GM10847 (cell line): ENCODE data around the gene FKBP15.

Source experiments
- POLR2A ChIP-seq: IDR thresholded peaks from 2 replicates; pipeline ENCODE4 v1.6.1; 2011; ENCODE audit not compliant: insufficient read length; ENCODE audit errors: extremely low read depth

FKBP15 gene, protein sequence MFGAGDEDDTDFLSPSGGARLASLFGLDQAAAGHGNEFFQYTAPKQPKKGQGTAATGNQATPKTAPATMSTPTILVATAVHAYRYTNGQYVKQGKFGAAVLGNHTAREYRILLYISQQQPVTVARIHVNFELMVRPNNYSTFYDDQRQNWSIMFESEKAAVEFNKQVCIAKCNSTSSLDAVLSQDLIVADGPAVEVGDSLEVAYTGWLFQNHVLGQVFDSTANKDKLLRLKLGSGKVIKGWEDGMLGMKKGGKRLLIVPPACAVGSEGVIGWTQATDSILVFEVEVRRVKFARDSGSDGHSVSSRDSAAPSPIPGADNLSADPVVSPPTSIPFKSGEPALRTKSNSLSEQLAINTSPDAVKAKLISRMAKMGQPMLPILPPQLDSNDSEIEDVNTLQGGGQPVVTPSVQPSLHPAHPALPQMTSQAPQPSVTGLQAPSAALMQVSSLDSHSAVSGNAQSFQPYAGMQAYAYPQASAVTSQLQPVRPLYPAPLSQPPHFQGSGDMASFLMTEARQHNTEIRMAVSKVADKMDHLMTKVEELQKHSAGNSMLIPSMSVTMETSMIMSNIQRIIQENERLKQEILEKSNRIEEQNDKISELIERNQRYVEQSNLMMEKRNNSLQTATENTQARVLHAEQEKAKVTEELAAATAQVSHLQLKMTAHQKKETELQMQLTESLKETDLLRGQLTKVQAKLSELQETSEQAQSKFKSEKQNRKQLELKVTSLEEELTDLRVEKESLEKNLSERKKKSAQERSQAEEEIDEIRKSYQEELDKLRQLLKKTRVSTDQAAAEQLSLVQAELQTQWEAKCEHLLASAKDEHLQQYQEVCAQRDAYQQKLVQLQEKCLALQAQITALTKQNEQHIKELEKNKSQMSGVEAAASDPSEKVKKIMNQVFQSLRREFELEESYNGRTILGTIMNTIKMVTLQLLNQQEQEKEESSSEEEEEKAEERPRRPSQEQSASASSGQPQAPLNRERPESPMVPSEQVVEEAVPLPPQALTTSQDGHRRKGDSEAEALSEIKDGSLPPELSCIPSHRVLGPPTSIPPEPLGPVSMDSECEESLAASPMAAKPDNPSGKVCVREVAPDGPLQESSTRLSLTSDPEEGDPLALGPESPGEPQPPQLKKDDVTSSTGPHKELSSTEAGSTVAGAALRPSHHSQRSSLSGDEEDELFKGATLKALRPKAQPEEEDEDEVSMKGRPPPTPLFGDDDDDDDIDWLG

GRCh38 chr9:113221003-113221799 lies at the start of gene FKBP15, which contains the start of gene SLC31A1:
Gene FKBP15, minus strand, starts transcription at chr9:113221277. Its CDS starts 34 bp downstream, at chr9:113221243.
Gene SLC31A1, plus strand, starts transcription at chr9:113221544. Its CDS starts 34,605 bp downstream, at chr9:113256149.
- TF ChIP-seq POLR2A: peak; percentile 42

GRCh38 chr9:113269871-113270270 lies 48.8 kb upstream of the FKBP15 start:
- no peak for TF ChIP-seq POLR2A

DNA sequence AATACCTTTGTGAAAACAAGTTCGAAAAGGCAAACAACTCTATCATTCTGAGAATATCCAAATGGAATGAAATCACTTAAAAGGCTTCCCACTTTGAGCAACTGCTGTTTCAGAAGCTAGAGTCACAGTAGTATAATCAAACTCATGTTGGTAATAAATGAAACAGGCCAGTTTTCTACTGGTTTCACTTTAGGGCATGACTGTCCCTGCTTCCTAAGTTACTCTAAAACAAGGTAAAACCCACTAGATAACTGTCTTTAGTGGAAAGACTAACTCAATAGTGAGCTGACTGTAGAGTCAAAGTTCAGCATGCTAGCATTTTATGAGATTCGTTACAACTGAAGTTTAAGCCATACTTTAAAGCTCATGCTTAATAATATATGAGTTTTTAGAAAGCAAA lies 48.3 kb upstream of the FKBP15 start:
- TF ChIP-seq POLR2A: no peak

DNA sequence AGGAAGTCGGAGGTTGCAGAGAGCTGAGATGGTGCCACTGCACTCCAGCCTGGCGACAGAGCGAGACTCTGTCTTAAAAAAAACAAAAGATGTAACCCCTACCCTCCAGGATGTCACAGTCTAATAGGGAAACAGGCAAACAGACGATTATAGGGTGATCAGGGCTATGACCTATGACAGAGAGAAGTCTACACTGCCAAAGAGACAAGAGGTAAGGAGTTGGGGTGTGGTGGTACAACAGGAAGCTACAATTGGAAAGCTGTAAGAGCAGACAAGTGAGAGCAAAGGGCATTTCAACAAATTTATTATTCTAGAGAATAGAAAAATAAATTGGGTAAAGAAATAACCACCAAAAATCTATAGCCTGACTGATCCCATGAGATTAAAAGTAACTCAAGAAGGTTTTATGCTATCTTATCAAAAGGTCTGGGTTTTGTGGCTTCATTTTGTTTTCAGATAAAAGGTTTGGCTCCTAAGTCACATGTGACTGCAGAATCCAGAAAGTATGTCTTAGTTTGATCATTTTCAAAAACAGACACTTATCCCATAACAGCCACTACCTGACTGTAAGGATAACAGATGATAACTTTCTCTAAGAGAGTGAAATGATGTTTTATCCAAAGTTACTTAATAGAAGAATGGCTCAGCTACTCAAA lies 47.0 kb upstream of the FKBP15 start:
- TF ChIP-seq POLR2A: no peak

- TF ChIP-seq POLR2A: no peak
Observed at GRCh38 chr9:113266174-113266573, 45.1 kb upstream of the FKBP15 start.

DNA sequence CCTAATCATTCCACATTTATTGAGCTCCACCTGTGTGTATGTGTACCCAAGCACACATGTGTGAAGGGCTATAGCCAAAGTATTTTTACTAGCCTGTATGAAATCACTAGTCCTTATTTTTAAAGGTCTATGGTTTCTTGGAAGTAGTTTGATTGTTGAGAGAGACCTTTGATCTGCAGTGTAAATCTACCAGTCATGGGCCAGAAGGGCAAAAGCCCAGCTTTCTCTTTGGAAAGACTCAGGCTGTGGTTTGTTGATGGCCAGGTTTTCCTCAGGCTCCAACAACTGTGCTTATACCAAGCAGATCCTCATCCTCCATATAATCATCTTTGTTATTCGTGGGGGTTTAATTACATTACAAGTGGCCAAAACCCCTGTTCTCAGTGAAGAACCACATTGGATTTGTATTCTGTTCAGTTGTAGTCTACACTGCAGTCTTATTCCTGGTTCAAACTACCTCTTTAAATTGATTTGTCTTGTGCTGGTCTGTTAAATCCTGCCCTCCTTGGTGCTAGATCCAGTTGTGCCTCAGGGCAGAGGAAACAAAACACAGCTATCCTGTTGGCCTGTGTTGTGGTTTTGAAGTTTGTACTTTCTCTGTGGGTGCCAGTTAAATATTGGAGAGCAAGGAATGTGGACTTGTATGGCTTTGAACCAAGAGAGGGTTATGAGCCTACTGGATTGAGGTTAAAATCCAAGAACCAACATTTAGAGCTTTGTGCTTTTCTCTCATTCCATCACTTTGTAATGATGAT lies 41.0 kb upstream of the FKBP15 start:
- TF ChIP-seq POLR2A: no peak

DNA sequence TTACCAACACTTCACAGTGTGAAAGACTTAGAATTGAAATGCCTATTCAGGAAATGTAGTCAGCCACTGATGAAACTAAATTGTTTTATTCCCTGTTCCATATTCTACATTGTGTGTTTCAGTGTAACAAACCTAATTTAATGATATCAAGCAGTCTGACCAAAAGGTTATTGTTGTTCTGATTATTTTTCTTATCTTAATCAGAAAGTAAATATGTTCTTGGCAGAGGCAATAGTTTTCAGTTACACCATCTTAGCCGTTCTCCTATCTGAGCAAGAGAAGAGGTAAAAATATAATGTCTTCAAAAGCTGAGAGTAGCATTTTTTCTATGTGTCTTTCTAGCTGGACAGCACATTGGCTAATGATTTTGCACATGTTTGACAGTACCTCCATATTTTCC lies 37.2 kb upstream of the FKBP15 start:
- TF ChIP-seq POLR2A: no peak

DNA sequence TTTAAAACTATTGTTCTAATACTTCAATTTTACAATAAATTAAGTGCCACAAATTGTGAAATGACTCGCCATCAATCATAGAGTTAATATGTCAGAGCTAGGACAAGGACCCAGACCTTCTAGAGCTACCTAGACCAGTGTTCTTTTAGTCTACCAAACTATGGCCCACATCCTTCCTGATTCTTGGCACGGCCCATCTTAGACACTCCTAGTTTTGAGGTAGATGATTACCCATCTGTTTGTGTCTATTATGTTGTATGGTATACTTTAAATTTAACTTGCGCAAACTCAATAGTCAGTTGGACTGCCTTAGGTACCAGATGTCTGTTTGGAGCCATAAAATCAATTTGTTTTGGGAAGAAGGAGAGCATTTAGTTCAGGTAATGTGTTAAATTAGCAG lies 36.8 kb upstream of the FKBP15 start:
- no peak for TF ChIP-seq POLR2A

DNA sequence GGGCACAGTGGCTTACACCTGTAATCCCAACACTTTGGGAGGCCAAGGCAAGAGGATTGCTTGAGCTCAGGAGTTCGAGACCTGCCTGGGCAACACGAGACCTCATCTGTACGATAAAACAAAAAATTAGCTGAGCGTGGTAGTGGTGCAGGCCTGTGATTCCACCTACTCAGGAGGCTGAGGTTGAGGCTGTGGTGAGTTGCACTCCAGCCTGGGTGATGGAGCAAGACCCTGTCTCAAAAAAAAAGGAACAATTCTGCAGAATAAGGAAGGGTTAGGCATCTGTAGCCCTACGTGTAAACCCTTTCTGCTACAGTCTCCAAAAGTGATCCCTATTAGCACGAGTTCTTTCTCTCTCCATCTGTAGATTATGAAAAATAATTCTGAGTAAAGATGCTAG lies 34.4 kb upstream of the FKBP15 start:
- no peak for TF ChIP-seq POLR2A

DNA sequence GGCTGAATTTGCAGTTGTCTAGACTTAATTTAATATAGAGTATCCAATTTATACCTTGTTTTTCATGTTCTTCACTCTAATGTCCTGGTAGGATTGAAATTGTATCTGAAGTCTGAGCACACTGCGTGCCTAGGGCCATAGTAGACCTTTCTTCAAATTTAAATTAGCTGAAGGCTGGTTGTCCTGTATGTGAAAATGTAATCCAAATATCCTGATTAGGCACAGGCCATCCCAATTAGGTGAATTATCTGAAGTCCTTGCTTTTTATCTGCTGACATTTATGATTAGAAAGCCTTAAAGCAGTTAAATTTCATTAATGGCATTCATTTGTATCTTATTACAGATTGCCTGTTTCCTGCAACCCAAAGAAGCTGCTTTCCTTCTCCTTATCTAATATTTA lies 33.9 kb upstream of the FKBP15 start:
- TF ChIP-seq POLR2A: no peak

DNA sequence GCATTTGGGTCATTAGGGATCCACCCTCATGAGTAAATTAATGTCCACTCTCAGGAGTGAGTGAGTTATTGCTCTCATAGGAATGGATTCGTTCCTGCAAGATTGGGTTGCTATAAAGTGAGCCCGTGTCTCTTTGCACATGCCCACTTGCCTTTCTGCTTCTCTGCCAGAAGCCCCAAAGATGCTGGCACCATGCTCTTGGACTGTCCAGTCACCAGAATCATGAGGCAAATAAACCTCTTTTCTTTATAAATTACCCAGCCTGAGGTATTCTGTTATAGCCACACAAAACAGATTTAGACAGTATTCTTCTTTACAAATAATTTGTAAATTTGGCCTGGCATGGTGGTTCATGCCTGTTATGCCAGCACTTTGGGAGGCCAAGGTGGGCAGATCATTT lies 29.7 kb upstream of the FKBP15 start:
- no peak for TF ChIP-seq POLR2A

GRCh38 chr9:113247640-113248039 lies 26.6 kb upstream of the FKBP15 start:
- TF ChIP-seq POLR2A: no peak

GRCh38 chr9:113246928-113247327 lies 25.9 kb upstream of the FKBP15 start:
- no peak for TF ChIP-seq POLR2A
